PC-9 (cell line): Measurements from ENCODE around the gene COL15A1. TPM values are rescaled to one million over a fixed set of nuclear protein-coding genes. Genes with fewer than 3 reads are reported as not detected.

Experiments used
- BruUV-seq: library from RNA; stranded (reverse); fragments of 400-500 nt; replicated peaks from 2 replicates; lab custom pipeline; 2021; lab: Mats Ljungman, UMichigan
- CTCF ChIA-PET: fragments of 300-600 bp; sonication (Branson Sonifier 250); formaldehyde crosslinking; loops from one replicate; lab custom pipeline; 2022; ENCODE audit warnings: antibody characterized with exemption; lab: Charles Lee
- POLR2A ChIA-PET: fragments of 300-600 bp; sonication (Branson Sonifier 250); formaldehyde crosslinking; loops from one replicate; lab custom pipeline; 2022; ENCODE audit warnings: antibody characterized with exemption; ENCODE audit not compliant: unreplicated experiment; lab: Charles Lee
- DNase-seq, 2 experiments: peaks; one replicate each; pipeline versions ENCODE4 v3.0.0 to v3.0.0-alpha.2; 2015 to 2022; ENCODE audit warnings: mixed read lengths in 1 of 2
- H2AFZ ChIP-seq: fragments of 200-600 bp; sonication (generic); 2 replicates; pipeline ENCODE4 v1.8.1; 2017; ENCODE audit warnings: antibody characterized with exemption
- H3F3A ChIP-seq: fragments of 200-600 bp; sonication (generic); 2 replicates; pipeline ENCODE4 v1.8.1; 2017; ENCODE audit warnings: antibody characterized with exemption, mild to moderate bottlenecking, low read depth; ENCODE audit not compliant: insufficient read depth
- H3K27ac ChIP-seq: fragments of 200-600 bp; sonication (generic); 2 replicates; pipeline ENCODE4 v1.6.1; 2016; ENCODE audit warnings: mixed run types
- H3K27me3 ChIP-seq: fragments of 200-600 bp; sonication (generic); 2 replicates; pipeline ENCODE4 v1.6.1; 2016; ENCODE audit warnings: low read depth, mixed run types; ENCODE audit not compliant: insufficient read depth
- H3K36me3 ChIP-seq: fragments of 200-600 bp; sonication (generic); 2 replicates; pipeline ENCODE4 v1.6.1; 2016; ENCODE audit warnings: low read depth, mixed run types
- H3K4me1 ChIP-seq: fragments of 200-600 bp; sonication (generic); replicated peaks from 2 replicates; pipeline ENCODE4 v1.6.1; 2016; ENCODE audit warnings: mixed run types; ENCODE audit not compliant: insufficient read depth
- H3K4me2 ChIP-seq: fragments of 200-600 bp; sonication (generic); 2 replicates; pipeline ENCODE4 v1.6.1; 2017; ENCODE audit warnings: mixed run types
- H3K4me3 ChIP-seq: fragments of 200-600 bp; sonication (generic); 2 replicates; pipeline ENCODE4 v1.6.1; 2016; ENCODE audit warnings: mixed run types
- H3K79me2 ChIP-seq: fragments of 200-600 bp; sonication (generic); 2 replicates; pipeline ENCODE4 v1.6.1; 2017; ENCODE audit warnings: low read depth, mixed run types
- H3K9me2 ChIP-seq: fragments of 200-600 bp; sonication (generic); 2 replicates; pipeline ENCODE4 v1.8.1; 2017; ENCODE audit warnings: mild to moderate bottlenecking; ENCODE audit not compliant: insufficient read depth
- H3K9me3 ChIP-seq: fragments of 200-600 bp; sonication (generic); 2 replicates; pipeline ENCODE4 v1.8.1; 2016; ENCODE audit warnings: low read depth; ENCODE audit not compliant: insufficient read depth
- H4K20me1 ChIP-seq: fragments of 200-600 bp; sonication (generic); 2 replicates; pipeline ENCODE4 v1.8.1; 2017; ENCODE audit not compliant: insufficient read depth
- CTCF ChIP-seq: fragments of 200-600 bp; sonication (generic); conservative IDR thresholded peaks from 2 replicates; pipeline ENCODE4 v1.6.1; 2017; ENCODE audit warnings: mixed run types, antibody characterized with exemption, mild to moderate bottlenecking, moderate library complexity
- EZH2 ChIP-seq: fragments of 200-600 bp; sonication (generic); IDR thresholded peaks from 2 replicates; pipeline ENCODE4 v1.8.0; 2017; ENCODE audit warnings: antibody characterized with exemption, low read depth
- intact Hi-C: fragments of 100-400 bp; cut with micrococcal nuclease; formaldehyde crosslinking; loops from one replicate; pipeline ENCODE4 v1.10.0; 2022; ENCODE audit not compliant: unreplicated experiment
- total RNA-seq: library from RNA; stranded (reverse); gene quantifications from 2 replicates; pipeline ENCODE4 v1.2.3, GENCODE V29; 2021

The COL15A1 gene
- total RNA-seq, 1 experiment from 2014 or later = not detected

GRCh38 chr9:98966676-98967075 is 23.0 kb downstream of the COL15A1 start:
- Histone ChIP-seq H3K4me3 (no peak overlapping the region), H3K79me2 (no peaks in the 10 kb centered on the region), H3K9me2 (no peaks in the 10 kb centered on the region), H3K27ac (no peak overlapping the region), H4K20me1 (no peaks in the 10 kb centered on the region), H3K36me3 (no peaks in the 10 kb centered on the region), H3K27me3 (peaks cover 13% of the 10 kb centered on the region; the same call in 1 of the 2 replicates), H3K4me1 (no peaks in the 10 kb centered on the region), H3F3A (no peaks in the 10 kb centered on the region), H3K4me2 (no peak overlapping the region), H3K9me3 (no peaks in the 10 kb centered on the region), H2AFZ (no peak overlapping the region)
- no TSS peak for BruUV-seq
- CTCF ChIA-PET = interaction anchor here (0.6 kb wide), 1 partner anchor 556 kb away, joined by 3 read pairs; no protein-coding TSS in a partner anchor
- TF ChIP-seq CTCF = no peak
- TF ChIP-seq EZH2 = no peak
- intact Hi-C loops = no loop called here
- POLR2A ChIA-PET = no interaction called here
- DNase-seq = no peak

- no TSS peak for BruUV-seq
- no peaks in the 10 kb centered on the region for H3F3A ChIP-seq
- no peak overlapping the region for H3K4me2 ChIP-seq
- H3K27me3 ChIP-seq = peaks cover 8% of the 10 kb centered on the region; the same call in 1 of the 2 replicates
- POLR2A ChIA-PET = no interaction called here
- H2AFZ ChIP-seq = no peak overlapping the region
- H3K27ac ChIP-seq = no peak overlapping the region
- DNase-seq = no peak
- no peaks in the 10 kb centered on the region for H4K20me1 ChIP-seq
- no peaks in the 10 kb centered on the region for H3K4me1 ChIP-seq
- H3K9me2 ChIP-seq = no peaks in the 10 kb centered on the region
- CTCF ChIA-PET = interaction anchor here (0.6 kb wide), 1 partner anchor 557 kb away, joined by 3 read pairs; no protein-coding TSS in a partner anchor
- TF ChIP-seq CTCF = no peak
- H3K4me3 ChIP-seq = no peak overlapping the region
- no peaks in the 10 kb centered on the region for H3K36me3 ChIP-seq
- no peaks in the 10 kb centered on the region for H3K9me3 ChIP-seq
- intact Hi-C loops = no loop called here
- H3K79me2 ChIP-seq = no peaks in the 10 kb centered on the region
Measured at GRCh38 chr9:98967257-98967656, 23.6 kb downstream of the COL15A1 start.

- BruUV-seq = no TSS peak
- DNase-seq = no peak
Measured at GRCh38 chr9:98967680-98968079, 24.0 kb downstream of the COL15A1 start.

More at GRCh38 chr9:98967680-98968079, 24.0 kb downstream of the COL15A1 start:
- Histone ChIP-seq H3K4me2 (no peak overlapping the region), H3K36me3 (no peaks in the 10 kb centered on the region), H3K27me3 (peaks cover 5% of the 10 kb centered on the region; the same call in 1 of the 2 replicates), H3K9me2 (no peaks in the 10 kb centered on the region), H3F3A (no peaks in the 10 kb centered on the region), H4K20me1 (no peaks in the 10 kb centered on the region), H3K9me3 (no peaks in the 10 kb centered on the region), H3K27ac (no peak overlapping the region), H3K4me3 (no peak overlapping the region), H2AFZ (no peak overlapping the region), H3K79me2 (no peaks in the 10 kb centered on the region), H3K4me1 (no peaks in the 10 kb centered on the region)
- TF ChIP-seq CTCF (no peak), EZH2 (no peak)
- POLR2A ChIA-PET = no interaction called here
- intact Hi-C loops = no loop called here
- CTCF ChIA-PET = no interaction called here
